H1 (cell line): ENCODE measurements around the gene LCE2D. TPM values are rescaled to one million over a fixed set of nuclear protein-coding genes. Genes with fewer than 3 reads are reported as not detected.
"Not testable (repeated sequence)": the region's sequence is repeated elsewhere in the genome, so short reads cannot be mapped to it uniquely, and the experiment has no call there.

Experiments used
- CTCF ChIA-PET: fragments of 300-600 bp; sonication (Branson Sonifier 250); formaldehyde crosslinking; loops from one replicate; lab custom pipeline; 2021; ENCODE audit not compliant: partially characterized antibody; lab: Charles Lee
- POLR2A ChIA-PET: fragments of 300-600 bp; sonication (Branson Sonifier 250); formaldehyde crosslinking; loops from one replicate; lab custom pipeline; 2021; ENCODE audit warnings: inconsistent platforms; ENCODE audit not compliant: partially characterized antibody; lab: Charles Lee
- DNase-seq, 2 experiments: peaks; one replicate each; pipeline versions ENCODE4 v3.0.0 to v3.0.0-alpha.2; 2010 to 2022; ENCODE audit warnings: low spot score in 2 of 2, low read depth in 1 of 2, mixed read lengths in 1 of 2
- FAIRE-seq: peaks from 2 replicates; lab custom pipeline; 2011; peaks lifted over from hg19 to GRCh38; lab: Jason Lieb, UNC
- H2AFZ ChIP-seq: 2 replicates; pipeline ENCODE4 v1.8.1; 2012; ENCODE audit warnings: low read length, inconsistent platforms
- H2AK5ac ChIP-seq: 2 replicates; pipeline ENCODE4 v1.6.1; 2013; ENCODE audit warnings: low read depth, low read length
- H2BK120ac ChIP-seq: replicated peaks from 2 replicates; pipeline ENCODE3; 2013; ENCODE audit warnings: low read depth, low read length, inconsistent platforms
- H2BK12ac ChIP-seq: 2 replicates; pipeline ENCODE4 v1.6.1; 2013; ENCODE audit warnings: low read depth, low read length
- H2BK15ac ChIP-seq: 2 replicates; pipeline ENCODE4 v1.6.1; 2013; ENCODE audit warnings: low read length
- H2BK20ac ChIP-seq: 2 replicates; pipeline ENCODE4 v1.6.1; 2013; ENCODE audit warnings: low read length
- H2BK5ac ChIP-seq: 2 replicates; pipeline ENCODE4 v1.6.1; 2013; ENCODE audit warnings: low read depth, low read length
- H3K14ac ChIP-seq: 2 replicates; pipeline ENCODE4 v1.6.1; 2013; ENCODE audit warnings: inconsistent platforms; ENCODE audit not compliant: insufficient read length
- H3K18ac ChIP-seq: 2 replicates; pipeline ENCODE4 v1.6.1; 2013; ENCODE audit warnings: low read length; ENCODE audit errors: extremely low read depth
- H3K23ac ChIP-seq: 2 replicates; pipeline ENCODE4 v1.6.1; 2013; ENCODE audit warnings: inconsistent platforms; ENCODE audit not compliant: insufficient read length
- H3K23me2 ChIP-seq: 2 replicates; pipeline ENCODE4 v1.6.1; 2013; ENCODE audit warnings: low read depth, low read length
- H3K27ac ChIP-seq: 2 replicates; pipeline ENCODE4 v1.6.1; 2011; ENCODE audit warnings: low read depth, low read length, inconsistent platforms
- H3K27me3 ChIP-seq, 4 experiments: replicated peaks in 1 of 4; 1 replicate in 1 of 4; 2 replicates in 3 of 4; pipeline versions ENCODE4 v1.6.1 to v1.8.1; 2011 to 2013; ENCODE audit warnings: low read length in 3 of 4, mild to moderate bottlenecking in 3 of 4, inconsistent platforms in 2 of 4, mixed read lengths in 2 of 4, moderate library complexity in 1 of 4; ENCODE audit not compliant: control insufficient read depth in 3 of 4, insufficient read depth in 3 of 4; ENCODE audit errors: extremely low read depth in 1 of 4
- H3K36me3 ChIP-seq, 4 experiments: 2 replicates each; pipeline versions ENCODE4 v1.6.1 to v1.8.1; 2011 to 2013; ENCODE audit warnings: mild to moderate bottlenecking in 4 of 4, low read length in 3 of 4, moderate library complexity in 2 of 4, control low read depth in 1 of 4, inconsistent platforms in 1 of 4; ENCODE audit not compliant: insufficient read depth in 4 of 4, control insufficient read depth in 2 of 4
- H3K4ac ChIP-seq: replicated peaks from 2 replicates; pipeline ENCODE3; 2013; ENCODE audit warnings: low read length, low read depth, mixed read lengths, inconsistent platforms; ENCODE audit not compliant: insufficient read length
- H3K4me1 ChIP-seq, 4 experiments: replicated peaks in 1 of 4; 1 replicate in 1 of 4; 2 replicates in 3 of 4; pipeline versions ENCODE4 v1.6.1 to v1.8.1; 2011 to 2013; ENCODE audit warnings: low read length in 3 of 4, inconsistent platforms in 2 of 4, mixed read lengths in 1 of 4; ENCODE audit not compliant: insufficient read depth in 4 of 4, control insufficient read depth in 3 of 4
- H3K4me2 ChIP-seq, 2 experiments: 2 replicates each; pipeline versions ENCODE4 v1.6.1 to v1.8.1; 2011 to 2013; ENCODE audit warnings: low read depth in 2 of 2, low read length in 2 of 2, control low read depth in 1 of 2, inconsistent platforms in 1 of 2, mild to moderate bottlenecking in 1 of 2; ENCODE audit not compliant: insufficient read depth in 1 of 2
- H3K4me3 ChIP-seq, 4 experiments: fragments of 200-600, 300-600 bp in 1 of 4; sonication (generic), shearing (Covaris generic), sonication (Bioruptor Twin) in 1 of 4; 2 replicates each; pipeline versions ENCODE4 v1.5.1 to v1.8.1; 2011 to 2016; ENCODE audit warnings: low read length in 4 of 4, low read depth in 3 of 4, control low read depth in 2 of 4, inconsistent platforms in 2 of 4, mild to moderate bottlenecking in 2 of 4, mixed read lengths in 1 of 4, moderate library complexity in 1 of 4; ENCODE audit not compliant: insufficient read depth in 2 of 4; ENCODE audit errors: extremely low read depth in 1 of 4
- H3K56ac ChIP-seq: replicated peaks from 2 replicates; pipeline ENCODE3; 2013; ENCODE audit warnings: low read depth, mild to moderate bottlenecking, mixed read lengths, low read length, inconsistent platforms; ENCODE audit not compliant: insufficient read length
- H3K79me1 ChIP-seq: 2 replicates; pipeline ENCODE4 v1.6.1; 2013; ENCODE audit warnings: low read depth, low read length, control low read depth
- H3K79me2 ChIP-seq, 2 experiments: 2 replicates each; pipeline versions ENCODE4 v1.6.1 to v1.8.1; 2012 to 2013; ENCODE audit warnings: low read length in 2 of 2, mild to moderate bottlenecking in 2 of 2, inconsistent platforms in 1 of 2; ENCODE audit not compliant: insufficient read depth in 2 of 2, control insufficient read depth in 1 of 2
- H3K9ac ChIP-seq, 4 experiments: replicated peaks in 1 of 4; 1 replicate in 1 of 4; 2 replicates in 3 of 4; pipeline versions ENCODE4 v1.6.1 to v1.8.1; 2011 to 2013; ENCODE audit warnings: low read depth in 3 of 4, low read length in 3 of 4, control low read depth in 2 of 4, mild to moderate bottlenecking in 2 of 4, moderate library complexity in 2 of 4, inconsistent platforms in 1 of 4; ENCODE audit errors: extremely low read depth in 1 of 4
- H3K9me3 ChIP-seq, 2 experiments: 2 replicates each; pipeline versions ENCODE4 v1.6.1 to v1.8.1; 2012 to 2013; ENCODE audit warnings: mild to moderate bottlenecking in 2 of 2, moderate library complexity in 2 of 2, control low read depth in 1 of 2, inconsistent platforms in 1 of 2, low read depth in 1 of 2, low read length in 1 of 2, mixed read lengths in 1 of 2; ENCODE audit not compliant: insufficient read depth in 2 of 2
- H4K20me1 ChIP-seq, 2 experiments: replicated peaks in 1 of 2; 2 replicates each; pipeline versions ENCODE3 to v1.8.1; 2011 to 2013; ENCODE audit warnings: inconsistent platforms in 2 of 2, low read length in 2 of 2, mild to moderate bottlenecking in 1 of 2; ENCODE audit not compliant: insufficient read depth in 2 of 2, control insufficient read depth in 1 of 2
- H4K5ac ChIP-seq: 2 replicates; pipeline ENCODE4 v1.6.1; 2013; ENCODE audit warnings: low read length, low read depth, mixed read lengths, inconsistent platforms; ENCODE audit not compliant: insufficient read length
- H4K8ac ChIP-seq: 2 replicates; pipeline ENCODE4 v1.8.0; 2013; ENCODE audit warnings: mild to moderate bottlenecking, moderate library complexity, low read length, inconsistent platforms; ENCODE audit not compliant: insufficient read depth; ENCODE audit errors: extremely low read depth
- H4K91ac ChIP-seq: replicated peaks from 2 replicates; pipeline ENCODE3; 2013; ENCODE audit warnings: low read length, mixed read lengths, inconsistent platforms; ENCODE audit not compliant: insufficient read length
- WGBS, 2 experiments: shearing (Covaris generic) in 1 of 2; methylation state at CpG; one replicate each; pipeline versions ENCODE4 v1.1.6 to v1.1.7; 2013 to 2015; ENCODE audit warnings: low lambda C conversion rate in 2 of 2, mixed read lengths in 2 of 2, inconsistent platforms in 1 of 2, low coverage in 1 of 2, missing lambda C conversion rate in 1 of 2; ENCODE audit not compliant: insufficient replicate concordance in 2 of 2, insufficient coverage in 1 of 2, insufficient read length in 1 of 2; ENCODE audit errors: extremely low coverage in 1 of 2, missing lambda C conversion rate in 1 of 2; 5-methylcytosine and 5-hydroxymethylcytosine counted together
- polyA plus RNA-seq, 7 experiments: library from polyadenylated mRNA; depleted of rRNA in 3 of 7; stranded (reverse) in 5 of 7; unstranded in 2 of 7; fragments of >200 nt in 5 of 7; fragments of 200-250 nt in 2 of 7; gene quantifications; 1 replicate in 5 of 7; 2 replicates in 1 of 7; 4 replicates in 1 of 7; pipeline versions ENCODE4 v1.2.1 to v1.2.3, GENCODE V29; 2011 to 2013; ENCODE audit warnings: missing spikeins in 2 of 7, mixed read lengths in 2 of 7
- total RNA-seq: library from RNA; stranded (reverse); fragmentation: NEBNext Ultra II Directional; extraction: Animal tissue kit (Norgen Biotek cat#: 25700); gene quantifications from 2 replicates; pipeline ENCODE4 v1.2.1, GENCODE V29; 2021

LCE2D gene
- total and polyA plus RNA-seq, 2 of the 8 experiments (the other 6 are each of a cell fraction or from before 2014, with no cell fraction given) = not detected

- H2BK12ac ChIP-seq, H2AK5ac ChIP-seq, H2BK20ac ChIP-seq, POLR2A ChIA-PET, H2AFZ ChIP-seq, H2BK120ac ChIP-seq, H3K79me2 ChIP-seq, H4K8ac ChIP-seq, H3K4ac ChIP-seq, H4K91ac ChIP-seq, H3K56ac ChIP-seq, CTCF ChIA-PET, H3K36me3 ChIP-seq, H3K23me2 ChIP-seq, DNase-seq, H3K4me3 ChIP-seq, H3K18ac ChIP-seq, H4K20me1 ChIP-seq, H2BK15ac ChIP-seq, H3K27ac ChIP-seq, H3K23ac ChIP-seq, H3K79me1 ChIP-seq, H3K9ac ChIP-seq, H4K5ac ChIP-seq, H3K14ac ChIP-seq, H3K4me1 ChIP-seq, H2BK5ac ChIP-seq, H3K27me3 ChIP-seq, H3K4me2 ChIP-seq, FAIRE-seq: not testable (repeated sequence)
- H3K9me3 ChIP-seq = peaks cover 64 to 83% of the 10 kb centered on the region in 2 experiments
- 93% methylated on average over 1 of the region's 1 CpG; no CpG with 5 or more reads in 1 of the 2 experiments for WGBS, 2 experiments
These were observed 3.0 kb downstream of the LCE2D start for GRCh38 chr1:152666171-152666570.
